GM20431 (cell line): Measurements from ENCODE around the gene SLC34A3.

Source experiments
- in situ Hi-C: fragments of 300-500 bp; cut with MseI, MboI; formaldehyde crosslinking; loops from one replicate; pipeline ENCODE4 v1.15.0; 2020; ENCODE audit warnings: low sequenced_read_pairs; ENCODE audit not compliant: unreplicated experiment

Gene SLC34A3

DNA sequence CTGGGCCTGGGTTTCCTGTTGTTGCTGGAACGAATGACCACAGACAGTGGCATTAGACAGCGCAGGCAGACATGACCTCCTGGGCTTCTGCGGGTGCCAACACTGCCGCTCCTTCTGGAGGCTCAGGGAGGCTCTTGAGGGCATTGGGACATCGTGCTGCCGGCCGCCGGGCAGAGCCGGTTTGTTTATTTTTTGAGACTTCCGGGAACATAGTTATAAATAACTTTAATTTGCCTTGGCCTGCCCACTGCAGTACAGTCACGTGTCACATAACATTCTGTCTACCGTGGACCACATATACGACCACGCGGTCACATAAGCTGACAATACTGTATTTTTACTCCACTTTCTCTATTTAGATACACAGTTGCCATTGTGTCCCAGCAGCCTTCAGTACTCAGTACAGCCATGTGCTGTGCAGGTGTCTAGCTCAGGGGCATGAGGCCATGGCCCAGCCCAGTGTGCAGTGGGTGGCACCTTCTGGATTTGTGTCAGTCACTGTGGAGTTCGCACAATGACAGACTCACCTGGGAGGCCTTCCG is 38.6 kb downstream of the SLC34A3 start:
- in situ Hi-C loops, result no loop called here

DNA sequence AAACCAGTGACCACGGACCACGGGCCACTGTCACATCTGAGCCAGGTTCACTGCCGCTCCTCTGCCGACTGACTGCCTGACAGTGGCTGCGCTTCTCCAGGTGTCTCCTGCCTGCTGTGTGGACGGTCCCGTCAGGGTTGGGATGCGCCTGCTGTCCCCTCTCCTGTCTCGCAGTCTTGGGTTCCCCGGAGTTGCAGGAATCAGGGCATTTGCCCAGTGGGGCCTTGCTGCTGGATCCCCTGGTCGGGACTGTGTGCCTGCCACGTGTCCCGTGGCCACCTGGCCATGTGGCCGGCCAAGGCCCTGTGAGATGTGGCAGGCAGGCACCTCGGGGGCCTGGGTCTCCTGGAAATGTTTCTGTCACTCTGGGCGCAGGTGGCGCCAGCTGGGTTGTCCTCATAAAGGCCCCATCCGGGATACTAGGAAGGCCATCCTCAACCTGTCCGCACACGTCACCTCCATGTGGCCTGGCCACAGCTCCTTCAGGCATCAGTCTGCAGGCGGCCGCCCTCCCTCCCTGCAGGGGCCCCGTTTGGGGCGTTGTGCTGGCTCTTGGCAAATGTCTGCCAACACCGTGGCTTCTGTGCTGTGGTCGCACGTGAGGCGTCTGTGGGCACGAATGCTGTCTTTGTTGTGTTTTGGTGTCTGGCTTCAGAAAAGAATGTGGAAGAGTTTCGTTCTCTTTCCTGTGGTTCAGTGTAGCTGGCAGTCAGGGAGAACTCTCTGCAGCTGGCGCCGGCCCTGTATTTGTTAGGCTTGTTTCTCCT is 40.4 kb downstream of the SLC34A3 start:
- in situ Hi-C loops, result no loop called here

DNA sequence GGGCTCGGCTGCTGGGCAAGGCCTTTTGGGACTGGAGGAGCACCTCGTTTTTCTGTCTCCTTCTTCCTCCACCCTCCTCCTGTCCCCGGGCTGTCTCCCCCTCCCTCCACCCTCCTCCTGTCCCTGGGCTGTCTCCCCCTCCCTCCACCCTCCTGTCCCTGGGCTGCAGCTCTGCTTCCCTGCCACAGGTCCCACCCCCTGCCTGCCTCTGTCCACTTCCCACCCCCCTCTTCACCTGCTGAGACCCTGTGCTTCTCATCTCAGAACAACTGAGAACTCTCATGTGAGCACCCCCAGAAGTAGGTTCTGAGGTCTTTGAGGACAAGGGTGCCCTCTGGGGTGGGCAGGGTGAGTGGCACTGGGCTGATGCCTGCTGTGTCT is 41.0 kb downstream of the SLC34A3 start:
- in situ Hi-C loops, result no loop called here

DNA sequence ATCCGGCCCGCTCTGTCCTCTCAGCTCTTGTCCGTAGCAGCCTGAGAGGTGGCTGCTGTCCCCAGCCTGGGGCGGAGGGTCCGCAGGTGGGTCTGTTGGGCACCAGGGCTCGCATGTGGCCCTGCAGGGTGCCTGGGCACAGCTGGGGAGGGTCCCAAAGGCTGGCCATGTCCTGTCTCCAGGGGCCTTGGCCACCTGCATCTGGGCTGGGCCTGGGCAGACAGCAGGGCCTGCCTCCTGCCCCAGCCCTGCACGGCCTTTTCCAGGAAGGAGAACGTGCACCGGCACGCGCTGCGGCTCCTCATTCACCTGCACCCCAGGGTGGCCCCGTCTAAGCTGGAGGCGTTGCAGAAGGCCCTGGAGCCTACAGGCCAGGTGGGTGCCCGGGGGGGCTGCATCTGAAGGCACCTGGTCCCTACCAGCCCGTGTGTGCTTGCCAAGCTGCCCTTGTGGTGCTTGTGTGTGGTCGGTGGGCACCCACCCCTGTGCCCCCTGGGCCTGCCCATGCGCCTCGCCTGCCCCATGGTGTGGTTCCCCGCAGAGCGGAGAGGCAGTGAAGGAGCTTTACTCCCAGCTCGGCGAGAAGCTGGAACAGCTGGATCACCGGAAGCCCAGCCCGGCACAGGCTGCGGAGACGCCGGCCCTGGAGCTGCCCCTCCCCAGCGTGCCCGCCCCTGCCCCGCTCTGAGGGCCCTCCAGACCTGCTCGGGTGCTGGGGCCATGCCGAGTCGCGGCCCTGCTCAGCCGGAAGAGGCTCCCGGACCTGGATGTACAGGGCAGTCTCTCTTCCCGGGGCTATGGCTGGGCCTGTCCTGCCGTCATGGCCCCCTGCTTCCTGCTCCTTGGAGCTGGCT is 41.8 kb downstream of the SLC34A3 start:
- in situ Hi-C loops, result no loop called here

DNA sequence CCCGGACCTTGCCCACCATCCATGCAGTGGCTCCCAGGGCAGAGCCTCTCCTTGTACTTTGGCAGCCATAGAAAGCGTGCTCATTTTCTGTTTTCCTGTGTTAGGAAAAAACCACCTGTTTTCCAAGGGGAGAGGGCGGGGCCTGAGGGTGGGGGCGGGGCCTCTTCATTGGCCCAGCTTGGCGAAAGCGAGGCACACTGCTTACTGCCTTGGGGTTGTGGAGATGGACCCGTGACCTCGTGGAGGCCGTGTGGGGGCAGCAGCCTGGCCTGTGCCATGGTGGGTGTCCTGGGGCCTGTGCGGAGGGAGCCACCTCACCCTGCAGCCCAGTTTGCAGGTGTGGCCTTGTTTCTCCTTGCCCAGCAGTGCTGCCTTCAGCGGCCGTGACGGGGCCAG is 42.4 kb downstream of the SLC34A3 start:
- in situ Hi-C loops, result no loop called here

DNA sequence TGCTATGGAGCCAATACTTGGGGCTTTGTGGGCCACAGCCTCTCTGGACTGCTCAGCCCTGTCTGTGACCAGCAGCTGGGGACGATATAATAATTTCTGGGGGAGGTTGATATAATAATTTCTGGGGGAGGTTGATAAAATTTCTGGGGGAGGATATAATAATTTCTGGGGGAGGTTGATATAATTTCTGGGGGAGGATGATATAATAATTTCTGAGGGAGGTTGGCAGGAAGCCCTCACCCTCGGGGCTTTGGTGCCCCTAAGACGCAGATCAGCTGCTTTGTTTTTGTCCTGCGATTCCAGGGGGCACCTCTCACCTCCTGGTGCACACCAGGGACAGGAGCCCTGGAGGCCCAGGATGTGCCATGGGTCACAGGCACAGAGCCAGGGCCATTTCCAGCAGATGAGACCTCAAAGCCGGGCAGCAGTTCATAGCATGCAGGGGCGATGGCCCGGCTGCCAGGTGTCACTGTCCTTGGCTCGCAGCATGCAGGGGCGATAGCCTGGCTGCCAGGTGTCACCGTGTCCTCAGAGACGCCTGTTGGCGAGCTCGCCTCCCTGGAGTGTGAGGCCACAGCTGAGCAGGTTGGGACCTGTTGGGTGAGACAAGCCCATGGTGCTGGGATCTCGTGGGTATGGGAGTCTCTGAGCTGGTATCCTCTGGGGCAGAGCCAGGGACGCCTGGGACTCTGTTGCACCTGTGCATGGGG is 43.1 kb downstream of the SLC34A3 start:
- in situ Hi-C loops, result no loop called here

DNA sequence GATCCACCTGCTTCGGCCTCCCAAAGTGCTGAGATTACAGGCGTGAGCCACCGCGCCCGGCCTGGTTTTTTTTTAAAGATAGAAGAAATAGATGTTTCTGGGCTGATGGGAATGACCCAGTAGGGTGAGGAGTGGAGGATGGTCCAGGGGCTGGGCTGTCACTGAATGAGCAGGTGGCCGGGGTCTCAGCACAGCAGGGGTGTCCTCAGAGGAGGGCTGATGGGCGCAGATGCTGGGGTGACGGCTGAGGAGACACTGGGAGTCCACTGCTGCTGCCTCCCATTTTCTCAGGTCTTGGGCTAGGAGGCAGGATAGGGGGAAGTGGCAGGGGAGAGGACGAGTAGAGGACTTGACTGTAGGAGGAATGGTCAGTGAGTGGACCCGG is 44.5 kb downstream of the SLC34A3 start:
- in situ Hi-C loops, result no loop called here

DNA sequence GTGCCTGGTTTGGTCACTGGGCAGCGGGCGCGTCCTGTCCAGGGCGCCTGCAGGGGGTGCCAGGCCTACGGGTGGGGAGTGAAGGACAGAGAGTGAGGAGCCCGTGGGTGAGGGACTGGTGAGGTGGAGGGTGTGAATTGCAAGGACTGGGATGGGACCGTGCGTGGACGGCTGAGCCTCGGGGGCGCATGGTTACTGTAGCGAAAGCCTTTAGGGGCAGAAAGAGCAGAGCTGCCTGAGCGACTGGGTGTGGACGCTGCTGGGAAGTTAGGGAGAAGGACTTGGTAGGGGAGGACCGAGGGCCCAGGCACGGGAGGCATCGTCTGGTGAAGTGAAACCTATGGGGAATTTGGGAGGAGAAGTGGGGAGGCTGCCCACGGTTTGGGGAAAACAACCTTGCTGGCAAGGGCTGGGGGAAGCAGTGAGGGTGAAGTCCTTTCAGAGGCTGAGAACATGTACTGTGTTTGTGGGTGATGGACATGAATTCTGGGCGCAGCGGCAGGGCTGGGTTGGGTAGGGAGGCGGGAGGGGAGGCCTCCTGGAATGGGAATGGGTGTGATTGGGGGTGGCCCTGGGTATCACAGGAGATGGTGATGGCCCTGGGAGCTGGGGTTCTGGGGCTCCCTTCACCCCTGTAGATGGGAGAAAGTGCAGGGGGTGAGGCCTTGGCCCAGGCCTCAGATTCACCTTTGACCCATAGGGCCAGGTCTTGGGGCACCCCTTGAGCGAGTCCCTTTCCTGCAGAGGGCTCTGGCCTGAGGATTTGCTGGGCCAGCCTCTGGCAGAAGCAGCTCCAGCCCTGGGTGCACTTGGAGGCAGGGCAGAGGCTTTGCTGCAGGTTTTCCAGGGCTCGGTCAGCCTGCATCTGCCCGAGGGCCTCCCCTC is 45.1 kb downstream of the SLC34A3 start:
- in situ Hi-C loops, result no loop called here

DNA sequence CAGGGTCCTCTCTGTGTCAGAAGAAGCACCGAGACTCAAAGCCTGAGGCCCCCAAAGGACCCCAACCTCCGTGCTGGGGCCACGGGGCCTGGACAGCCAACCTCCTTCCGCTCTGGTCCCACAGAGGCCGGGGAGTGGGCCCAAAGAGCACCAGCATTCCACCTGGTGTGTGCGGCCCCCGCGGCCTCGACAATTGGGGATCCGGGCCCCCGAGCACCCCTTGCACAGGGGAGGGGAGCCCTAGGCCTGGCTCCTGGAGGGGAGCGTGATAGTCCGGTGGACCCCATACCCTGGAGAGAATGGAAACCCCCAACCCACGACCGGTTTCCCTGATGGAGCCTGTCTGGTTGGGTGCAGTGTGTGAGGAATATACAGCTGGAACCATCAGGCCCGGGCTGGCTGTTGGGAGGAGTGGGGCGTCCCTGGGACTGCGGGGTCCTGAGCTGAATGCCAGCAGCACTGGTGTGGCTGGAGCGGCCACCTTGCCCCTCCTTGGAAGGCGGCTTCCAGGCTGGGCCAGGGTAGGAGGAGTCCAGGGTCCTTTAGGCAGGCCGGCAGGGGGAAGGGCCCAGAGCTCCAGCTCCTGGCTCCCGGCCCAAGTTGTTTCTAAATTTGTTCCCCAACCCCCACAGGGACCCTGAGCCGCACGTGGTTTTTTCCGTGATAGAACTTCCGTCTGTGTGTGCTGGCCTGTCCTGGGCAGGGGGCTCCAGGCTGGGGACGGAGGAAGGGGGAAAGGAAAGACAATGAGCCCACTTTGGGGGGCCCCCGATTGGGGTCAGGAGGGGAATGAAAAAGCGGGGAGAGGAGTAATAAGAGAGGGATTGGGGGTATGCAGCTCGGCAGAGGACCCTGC is 46.0 kb downstream of the SLC34A3 start:
- in situ Hi-C loops, result no loop called here

DNA sequence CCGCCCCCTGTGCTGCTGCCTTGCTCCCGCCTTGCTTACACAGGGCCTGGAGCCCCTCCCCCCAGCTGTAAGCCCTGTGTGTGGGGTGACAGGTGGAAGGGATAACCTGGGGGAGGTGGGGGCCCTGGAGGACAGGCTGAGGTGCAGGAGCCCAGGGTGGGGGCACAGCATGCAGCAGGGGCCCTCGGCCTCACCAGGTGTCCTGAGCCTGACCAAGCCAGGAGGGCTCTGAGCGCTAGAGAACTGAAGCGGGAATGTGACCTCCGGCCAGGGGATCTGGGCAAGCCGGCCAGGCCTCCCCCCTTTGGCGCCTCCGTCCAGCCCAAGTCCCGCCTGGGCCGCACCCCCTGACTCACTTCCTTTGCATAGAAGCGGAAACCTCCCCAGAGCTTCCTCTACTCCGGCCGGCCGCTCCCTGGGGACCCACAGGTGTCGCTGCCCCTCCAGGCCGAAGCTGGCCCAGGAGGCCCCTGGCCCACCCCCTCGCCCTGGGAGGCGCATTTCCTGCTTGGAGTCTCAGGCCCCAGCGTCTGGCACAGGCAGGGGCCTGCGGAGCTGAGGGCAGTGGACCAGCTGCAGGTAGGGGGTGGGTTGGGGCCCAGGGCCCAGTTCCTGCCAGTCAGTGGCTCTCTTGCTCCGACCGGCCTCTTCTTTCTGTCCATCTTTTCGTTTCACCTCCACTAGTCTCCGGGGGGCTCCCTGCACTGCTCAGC is 46.8 kb downstream of the SLC34A3 start, which contains the start of gene TOR4A:
TOR4A (plus strand) TSS at position 398 of the 713 bp plus-strand sequence. CDS start 964 bp downstream, outside the sequence.
- in situ Hi-C loops, result no loop called here

DNA sequence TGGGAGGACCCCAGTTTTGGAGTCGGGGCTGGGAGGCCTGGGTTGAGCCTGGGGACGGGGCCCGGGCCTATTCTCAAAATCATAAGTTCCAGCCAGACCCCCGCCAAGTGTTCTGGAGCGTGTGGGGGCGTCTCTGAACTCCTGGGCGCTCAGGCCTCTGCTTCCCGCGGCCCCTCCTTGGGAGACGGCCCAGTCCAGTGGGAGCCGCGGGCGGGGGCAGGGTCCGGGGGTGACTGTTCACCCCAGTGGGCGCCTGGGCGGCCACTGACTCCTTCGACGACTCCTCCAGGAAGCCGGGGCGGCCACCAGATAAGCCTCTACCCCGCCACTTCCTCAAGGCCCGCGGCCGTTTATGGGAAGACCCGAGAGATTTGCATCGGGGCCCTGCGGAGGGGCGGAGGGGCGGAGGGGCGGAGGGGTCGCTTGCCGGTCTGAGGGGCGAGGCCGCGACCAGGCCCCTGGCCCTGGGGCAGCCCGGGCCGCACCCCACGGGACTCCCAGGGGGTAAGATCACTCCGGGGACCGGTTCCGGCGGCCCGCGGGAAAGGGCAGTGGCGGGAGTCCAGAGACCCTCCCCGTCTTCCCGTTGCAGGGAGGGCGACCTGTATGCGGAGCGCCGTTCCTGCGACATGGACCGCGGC is 47.5 kb downstream of the SLC34A3 start:
- in situ Hi-C loops, result no loop called here

DNA sequence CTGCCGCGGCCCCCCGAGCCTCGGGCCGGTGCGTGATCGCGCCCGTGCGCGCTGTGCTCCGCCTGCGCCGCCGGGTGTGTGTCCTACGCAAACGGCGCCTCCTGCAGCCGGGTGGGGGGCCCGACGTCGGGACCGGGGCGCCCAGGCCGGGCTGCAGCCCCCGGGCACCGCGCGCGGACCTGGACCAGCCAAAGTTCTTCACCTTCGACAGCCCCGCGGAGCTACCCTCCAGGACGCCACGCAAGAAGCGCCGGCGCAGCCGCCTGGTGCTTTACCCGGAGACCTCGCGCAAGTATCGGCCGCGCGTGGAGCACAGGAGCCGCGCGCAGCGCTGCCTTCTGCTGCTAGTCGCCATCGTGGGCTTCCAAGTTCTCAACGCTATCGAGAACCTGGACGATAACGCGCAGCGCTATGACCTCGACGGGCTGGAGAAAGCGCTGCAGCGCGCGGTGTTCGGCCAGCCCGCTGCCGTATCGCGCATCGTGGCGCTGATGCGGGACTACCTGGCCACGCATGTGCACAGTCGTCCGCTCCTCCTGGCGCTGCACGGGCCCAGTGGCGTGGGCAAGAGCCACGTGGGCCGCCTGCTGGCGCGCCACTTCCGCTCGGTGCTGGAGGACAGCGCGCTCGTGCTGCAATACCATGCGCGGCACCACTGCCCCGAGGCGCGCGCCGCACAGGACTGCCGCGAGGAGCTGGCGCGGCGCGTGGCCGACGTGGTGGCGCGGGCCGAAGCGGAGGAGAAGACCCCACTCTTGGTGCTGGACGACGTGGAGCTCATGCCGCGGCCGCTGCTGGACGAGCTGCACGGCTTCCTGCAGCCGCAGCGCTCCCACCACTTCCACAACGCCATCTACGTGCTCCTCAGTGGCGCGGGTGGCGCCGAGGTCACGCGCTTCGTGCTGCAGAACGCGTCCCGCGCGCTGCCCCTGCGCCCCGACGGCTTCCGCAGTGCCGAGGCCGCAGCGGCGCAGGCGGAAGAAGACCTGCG is 48.3 kb downstream of the SLC34A3 start:
- in situ Hi-C loops, result no loop called here

DNA sequence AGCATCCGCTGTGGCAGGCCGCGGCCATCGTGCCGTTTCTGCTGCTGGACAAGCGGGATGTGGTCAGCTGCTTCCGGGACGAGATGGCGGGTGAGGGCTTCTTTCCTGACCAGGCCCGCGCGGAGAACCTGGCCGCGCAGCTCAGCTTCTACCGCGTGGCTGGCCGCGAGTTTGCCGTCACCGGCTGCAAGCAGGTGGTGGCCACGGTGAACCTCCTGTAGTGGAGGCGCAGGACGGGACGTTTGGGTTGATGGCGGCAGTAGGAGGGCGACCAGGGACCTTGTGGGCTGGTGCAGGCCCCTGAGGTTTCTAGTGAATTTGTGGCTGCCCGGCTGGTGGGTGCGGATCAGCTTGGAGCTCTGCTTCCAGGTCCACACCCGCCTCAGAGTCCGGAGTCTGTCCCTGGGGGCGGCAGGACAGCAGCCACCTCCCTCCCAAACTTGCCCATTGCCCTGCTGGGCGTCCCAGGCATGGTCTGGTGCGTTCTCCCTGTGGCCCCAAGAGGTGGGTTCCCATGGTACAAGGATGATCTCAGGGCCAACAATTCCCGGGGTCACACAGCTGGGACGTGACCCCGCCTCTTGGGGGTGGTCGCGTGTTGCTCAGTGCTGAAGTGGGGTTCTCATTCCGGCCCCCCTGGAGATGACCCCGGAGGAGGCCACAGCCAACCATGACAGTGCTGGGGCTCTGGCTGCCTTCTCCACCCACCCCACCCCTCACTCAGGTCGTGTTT is 49.2 kb downstream of the SLC34A3 start:
- in situ Hi-C loops, result no loop called here

DNA sequence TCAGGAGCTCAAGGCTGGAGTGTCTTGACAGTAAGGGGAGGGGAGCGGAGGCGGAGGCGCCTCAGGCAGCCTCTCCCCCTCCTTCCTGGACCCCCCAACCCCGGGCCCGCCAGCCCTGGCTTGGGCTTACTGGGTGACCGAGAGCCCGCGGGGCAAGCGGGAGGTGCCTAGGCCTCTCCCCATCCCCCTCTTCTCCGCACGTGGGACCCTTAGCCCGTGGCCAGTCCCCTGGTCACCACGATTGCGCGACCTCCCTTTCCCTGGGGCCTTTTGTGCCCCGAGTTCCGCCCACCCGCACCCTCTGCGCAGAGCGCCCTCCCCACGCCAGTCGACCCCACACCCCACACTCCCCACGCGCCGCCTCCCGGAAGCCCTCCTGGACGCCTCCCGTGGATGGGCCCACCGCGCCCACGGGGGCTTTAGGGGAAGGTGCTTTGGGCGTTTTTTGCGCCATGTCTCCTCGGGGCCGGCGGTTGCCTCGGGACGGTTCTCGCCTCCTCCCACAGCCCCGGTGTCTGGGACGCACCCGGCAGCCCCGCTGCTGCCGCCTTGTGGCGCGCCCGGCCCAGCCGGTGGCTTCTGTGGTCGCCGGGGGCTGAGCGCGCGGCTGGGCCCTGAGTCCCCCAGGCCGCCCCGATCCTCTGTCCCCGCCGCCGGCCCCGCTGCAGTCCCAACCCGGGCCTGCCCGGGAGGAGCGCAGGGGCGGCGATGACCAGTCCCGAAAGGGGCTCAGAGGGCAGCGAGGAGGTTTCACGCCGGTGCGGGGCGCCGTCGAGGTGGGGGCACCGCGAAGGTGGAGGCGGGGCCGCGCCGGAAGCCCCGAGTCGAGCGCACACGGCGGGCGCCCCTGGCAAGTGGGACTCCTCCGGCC is 50.0 kb downstream of the SLC34A3 start:
- in situ Hi-C loops, result no loop called here
